OCI-LY1 (cell line): ENCODE data around the gene PACSIN1.

Experiments used
- CTCF ChIP-seq: fragments of 200-600 bp; sonication (generic), shearing (Covaris generic); IDR thresholded peaks from 2 replicates; pipeline ENCODE4 v1.5.1; 2017; ENCODE audit warnings: mild to moderate bottlenecking, antibody characterized with exemption, low read length, moderate library complexity, mixed read lengths
- EZH2 ChIP-seq: fragments of 200-600 bp; sonication (generic), shearing (Covaris generic); IDR thresholded peaks from 2 replicates; pipeline ENCODE4 v1.8.0; 2017; ENCODE audit warnings: borderline replicate concordance, mixed run types, mild to moderate bottlenecking, antibody characterized with exemption, low read length, moderate library complexity, mixed read lengths

DNA sequence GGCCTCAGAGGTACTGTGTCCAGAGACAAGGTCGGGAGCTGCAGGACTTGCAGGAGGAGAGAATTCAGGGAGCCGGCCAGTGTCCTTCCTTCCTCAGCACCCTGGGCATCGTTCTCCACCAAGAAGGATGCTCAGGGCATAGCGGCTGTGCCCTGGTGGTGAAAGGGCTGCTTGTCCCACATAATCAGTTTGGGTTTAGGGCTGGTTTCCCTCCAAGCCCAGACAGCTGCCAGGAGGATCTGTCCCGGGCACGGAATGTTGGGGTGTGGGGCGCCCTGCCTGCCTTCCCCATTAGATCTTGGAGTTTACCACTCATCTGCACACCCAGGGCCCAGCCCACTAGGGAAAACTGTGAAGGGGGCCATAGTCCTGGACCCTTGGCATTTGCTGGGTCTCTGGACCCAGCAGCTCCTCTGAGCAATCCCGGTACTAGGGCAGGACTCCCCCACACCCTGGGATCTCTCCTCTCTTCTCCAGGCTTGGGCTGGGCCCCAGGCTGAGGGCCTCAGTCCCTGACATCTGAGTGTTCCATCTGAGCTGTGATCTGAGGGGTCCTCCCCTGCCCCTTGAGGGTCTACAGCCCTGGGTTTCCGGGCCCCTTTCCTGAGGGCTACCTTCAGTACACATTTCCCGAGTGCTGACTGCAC lies 108.9 kb downstream of the PACSIN1 start:
- TF ChIP-seq CTCF (no peak), EZH2 (no peak)
